HEK293 (cell line): ENCODE results near the gene C19orf73.

Experiments used
- CTCF ChIA-PET: fragments of 350-600 bp; formaldehyde crosslinking; extraction: SDS; loops from one replicate; lab custom pipeline; 2021; ENCODE audit warnings: antibody characterized with exemption; lab: Yijun Ruan, JAX
- POLR2A ChIA-PET: fragments of 300-600 bp; formaldehyde crosslinking; extraction: SDS; loops from one replicate; lab custom pipeline; 2020; ENCODE audit warnings: antibody characterized with exemption, inconsistent platforms; lab: Yijun Ruan, JAX
- H3K27ac ChIP-seq: fragments of 200-500 bp; sonication (Bioruptor generic); 2 replicates; pipeline ENCODE4 v1.5.1; 2014; ENCODE audit warnings: low read depth, low read length, control low read depth, inconsistent platforms; ENCODE audit errors: extremely low read depth
- H3K36me3 ChIP-seq, 2 experiments: fragments of 200-500 bp in 1 of 2; sonication (Bioruptor generic) in 1 of 2; 1 replicate in 1 of 2; 2 replicates in 1 of 2; pipeline ENCODE4 v1.5.1; 2014 to 2017; ENCODE audit warnings: inconsistent platforms in 2 of 2, low read length in 2 of 2; ENCODE audit not compliant: control insufficient read depth in 2 of 2, insufficient read depth in 1 of 2
- H3K4me1 ChIP-seq: fragments of 200-500 bp; sonication (Bioruptor generic); 2 replicates; pipeline ENCODE4 v1.5.1; 2014; ENCODE audit warnings: mild to moderate bottlenecking, low read length, inconsistent platforms; ENCODE audit not compliant: control insufficient read depth, insufficient read depth
- H3K4me3 ChIP-seq: 2 replicates; pipeline ENCODE4 v1.5.1; 2011; ENCODE audit warnings: low read depth, mild to moderate bottlenecking, control low read depth, low read length, moderate library complexity
- H3K9me3 ChIP-seq: fragments of 200-500 bp; sonication (Bioruptor generic); 2 replicates; pipeline ENCODE4 v1.5.1; 2014; ENCODE audit warnings: low read depth, low read length, inconsistent platforms; ENCODE audit not compliant: control insufficient read depth, insufficient read depth
- GFI1B ChIP-seq: fragments of 450-650 bp; formaldehyde crosslinking; IDR thresholded peaks from 2 replicates; pipeline ENCODE4 v1.5.1; 2016; ENCODE audit warnings: missing biosample characterization, missing genetic modification characterization
- PRDM6 ChIP-seq: fragments of 450-650 bp; formaldehyde crosslinking; IDR thresholded peaks from 2 replicates; pipeline ENCODE4 v1.5.1; 2017; ENCODE audit warnings: missing biosample characterization, missing genetic modification characterization
- SCRT2 ChIP-seq: fragments of 450-650 bp; formaldehyde crosslinking; IDR thresholded peaks from 2 replicates; pipeline ENCODE4 v1.5.1; 2016; ENCODE audit warnings: missing biosample characterization, missing genetic modification characterization
- SP2 ChIP-seq: fragments of 450-650 bp; formaldehyde crosslinking; IDR thresholded peaks from 2 replicates; pipeline ENCODE4 v1.5.1; 2016; ENCODE audit warnings: missing biosample characterization, missing genetic modification characterization
- TRIM28 ChIP-seq: IDR thresholded peaks from 2 replicates; pipeline ENCODE4 v1.6.1; 2011; ENCODE audit warnings: low read length, control low read depth, borderline replicate concordance
- ZBTB10 ChIP-seq: fragments of 450-650 bp; formaldehyde crosslinking; IDR thresholded peaks from 2 replicates; pipeline ENCODE4 v1.5.1; 2016; ENCODE audit warnings: missing biosample characterization, missing genetic modification characterization
- ZFP37 ChIP-seq: fragments of 450-650 bp; formaldehyde crosslinking; IDR thresholded peaks from 2 replicates; pipeline ENCODE4 v1.5.1; 2016; ENCODE audit warnings: missing biosample characterization, missing genetic modification characterization
- ZNF26 ChIP-seq: fragments of 450-650 bp; formaldehyde crosslinking; IDR thresholded peaks from 2 replicates; pipeline ENCODE4 v1.5.1; 2016; ENCODE audit warnings: missing biosample characterization, missing genetic modification characterization
- ZNF341 ChIP-seq: fragments of 450-650 bp; formaldehyde crosslinking; IDR thresholded peaks from 2 replicates; pipeline ENCODE4; 2016; ENCODE audit warnings: low read depth, missing biosample characterization, missing genetic modification characterization
- ZNF398 ChIP-seq: fragments of 450-650 bp; formaldehyde crosslinking; IDR thresholded peaks from 2 replicates; pipeline ENCODE4 v1.5.1; 2017; ENCODE audit warnings: missing biosample characterization, missing genetic modification characterization
- ZNF416 ChIP-seq: fragments of 450-650 bp; formaldehyde crosslinking; IDR thresholded peaks from 2 replicates; pipeline ENCODE4 v1.5.1; 2016; ENCODE audit warnings: missing biosample characterization, missing genetic modification characterization
- ZNF423 ChIP-seq: fragments of 450-650 bp; formaldehyde crosslinking; IDR thresholded peaks from 2 replicates; pipeline ENCODE4 v1.5.1; 2016; ENCODE audit warnings: missing biosample characterization, missing genetic modification characterization
- ZNF433 ChIP-seq: fragments of 450-650 bp; formaldehyde crosslinking; IDR thresholded peaks from 2 replicates; pipeline ENCODE4 v1.5.1; 2016; ENCODE audit warnings: missing biosample characterization, missing genetic modification characterization, low read depth
- ZNF544 ChIP-seq: fragments of 450-650 bp; formaldehyde crosslinking; IDR thresholded peaks from 2 replicates; pipeline ENCODE4 v1.5.0; 2017; ENCODE audit warnings: missing biosample characterization, missing genetic modification characterization
- ZNF610 ChIP-seq: fragments of 450-650 bp; formaldehyde crosslinking; IDR thresholded peaks from 2 replicates; pipeline ENCODE4 v1.5.1; 2016; ENCODE audit warnings: missing biosample characterization, missing genetic modification characterization, borderline replicate concordance
- ZNF670 ChIP-seq: fragments of 450-650 bp; formaldehyde crosslinking; IDR thresholded peaks from 2 replicates; pipeline ENCODE4 v1.5.1; 2016; ENCODE audit warnings: missing biosample characterization, missing genetic modification characterization, low read depth
- ZNF777 ChIP-seq: fragments of 450-650 bp; formaldehyde crosslinking; IDR thresholded peaks from 2 replicates; pipeline ENCODE4 v1.5.1; 2017; ENCODE audit warnings: missing biosample characterization, missing genetic modification characterization, borderline replicate concordance
- ZSCAN4 ChIP-seq: fragments of 450-650 bp; formaldehyde crosslinking; IDR thresholded peaks from 2 replicates; pipeline ENCODE4 v1.5.1; 2017; ENCODE audit warnings: missing biosample characterization, missing genetic modification characterization
- ZXDB ChIP-seq: fragments of 450-650 bp; formaldehyde crosslinking; IDR thresholded peaks from 2 replicates; pipeline ENCODE4 v1.5.1; 2016; ENCODE audit warnings: missing biosample characterization, missing genetic modification characterization

The C19orf73 gene

GRCh38 chr19:49142866-49143335, 24.0 kb upstream of the C19orf73 start (continued):
- TF ChIP-seq ZNF423 (no peak), ZNF544 (tag by site-specific recombination) (no peak), ZNF341 (tag by site-specific recombination) (peak; percentile 34), ZFP37 (no peak), ZNF670 (tag by site-specific recombination) (no peak), SP2 (tag by site-specific recombination) (peak; percentile 92), TRIM28 (no peak; the same call in 1 of the 2 replicates), GFI1B (no peak), ZNF26 (tag by site-specific recombination) (no peak), ZNF777 (tag by site-specific recombination) (no peak), SCRT2 (tag by site-specific recombination) (no peak), ZNF398 (tag by site-specific recombination) (no peak), ZNF433 (tag by site-specific recombination) (no peak), ZBTB10 (tag by site-specific recombination) (no peak)

GRCh38 chr19:49141352-49141751, 22.4 kb upstream of the C19orf73 start:
- ChIA-PET CTCF (interaction anchor here (0.7 to 1.7 kb wide), 4 partner anchors 11 to 148 kb away, joined by 3 to 7 read pairs (median 3); partner anchors contain the start of genes GYS1 and RUVBL2), POLR2A (no interaction called here)

More at GRCh38 chr19:49141352-49141751, 22.4 kb upstream of the C19orf73 start:
- Histone ChIP-seq H3K4me1 (no peaks in the 10 kb centered on the region), H3K36me3 (peaks cover 0 to 5% of the 10 kb centered on the region in 2 experiments; a peak in 2 of 3 replicates), H3K4me3 (no peak overlapping the region), H3K27ac (no peak overlapping the region), H3K9me3 (no peaks in the 10 kb centered on the region)
- TF ChIP-seq ZNF416 (tag by site-specific recombination) (no peak), ZXDB (no peak), ZSCAN4 (tag by site-specific recombination) (peak; percentile 98), ZNF610 (no peak), PRDM6 (tag by site-specific recombination) (no peak)
